ENCODE measurements around the gene KRTAP10-2. TPM values are rescaled to one million over a fixed set of nuclear protein-coding genes. Genes with fewer than 3 reads are reported as not detected.
"Not testable (repeated sequence)": the region's sequence is repeated elsewhere in the genome, so short reads cannot be mapped to it uniquely, and the experiment has no call there.

Gene KRTAP10-2
- total and polyA plus RNA-seq, 2 of the 4 experiments (the other 2 are of a cell fraction) = not detected

- H2BK120ac ChIP-seq (ENCODE audit: low read depth, low read length); H3K56ac ChIP-seq (ENCODE audit: extremely low read depth, insufficient read depth, low read length); H3K4me1 ChIP-seq (ENCODE audit: control insufficient read depth, insufficient read depth, low read length); DNase-seq; H3K9me3 ChIP-seq (ENCODE audit: control insufficient read depth, insufficient read depth, low read length); H2BK5ac ChIP-seq (ENCODE audit: low read depth, low read length, poor library complexity, severe bottlenecking); H2AK5ac ChIP-seq (ENCODE audit: low read depth, low read length); H3K18ac ChIP-seq (ENCODE audit: low read depth, low read length); POLR2A ChIA-PET (ENCODE audit: unreplicated experiment); ATAC-seq (ENCODE audit: low read depth); H3K36me3 ChIP-seq (ENCODE audit: control insufficient read depth, insufficient read depth, low read length); in situ Hi-C loops (cut with MboI; ENCODE audit: low sequenced_read_pairs); H3K79me1 ChIP-seq (ENCODE audit: low read depth in 1 of 2, low read length in 2 of 2); H2BK15ac ChIP-seq (ENCODE audit: low read depth, low read length); H4K5ac ChIP-seq (ENCODE audit: low read depth, low read length); dilution Hi-C loops (cut with HindIII; ENCODE audit: low sequenced_read_pairs, unreplicated experiment); H3K23ac ChIP-seq (ENCODE audit: low read depth, low read length); BruUV-seq (replicated peaks); H3K27me3 ChIP-seq (ENCODE audit: control insufficient read depth, insufficient read depth, low read length); H3K14ac ChIP-seq (replicated peaks; ENCODE audit: low read depth, low read length); H3K9me1 ChIP-seq (ENCODE audit: insufficient read depth, low read length); H4K20me1 ChIP-seq (ENCODE audit: insufficient read depth, low read length); H3K9ac ChIP-seq (ENCODE audit: low read depth, low read length); H3K4ac ChIP-seq (ENCODE audit: low read depth, low read length); H4K8ac ChIP-seq (ENCODE audit: low read depth in 2 of 2, low read length in 2 of 2); intact Hi-C loops (cut with micrococcal nuclease); H2BK20ac ChIP-seq (ENCODE audit: low read depth, low read length); H3K4me2 ChIP-seq (ENCODE audit: low read depth, low read length); H4K91ac ChIP-seq (ENCODE audit: insufficient read depth, low read depth, low read length); H3K4me3 ChIP-seq (ENCODE audit: insufficient read depth, low read depth, low read length); H2AFZ ChIP-seq (replicated peaks; ENCODE audit: low read length, poor library complexity); H3K27ac ChIP-seq (ENCODE audit: insufficient read depth, low read length); CTCF ChIA-PET; H2AK9ac ChIP-seq (replicated peaks; ENCODE audit: low read depth, low read length, poor library complexity): not testable (repeated sequence)
- WGBS, 2 experiments (ENCODE audit: extremely low coverage in 2 of 2, insufficient read length in 1 of 2) = no CpG with 5 or more reads among the region's 4 CpGs
Measured at GRCh38 chr21:44591801-44592130, 40.5 kb upstream of the KRTAP10-2 start.

GRCh38 chr21:44590897-44591800, 39.8 kb upstream of the KRTAP10-2 start:
- ATAC-seq (ENCODE audit: low read depth); H2BK5ac ChIP-seq (ENCODE audit: low read depth, low read length, poor library complexity, severe bottlenecking); BruUV-seq (replicated peaks); H2BK15ac ChIP-seq (ENCODE audit: low read depth, low read length); H3K4me2 ChIP-seq (ENCODE audit: low read depth, low read length); in situ Hi-C loops (cut with MboI; ENCODE audit: low sequenced_read_pairs); H3K79me1 ChIP-seq (ENCODE audit: low read depth in 1 of 2, low read length in 2 of 2); H4K91ac ChIP-seq (ENCODE audit: insufficient read depth, low read depth, low read length); H3K36me3 ChIP-seq (ENCODE audit: control insufficient read depth, insufficient read depth, low read length); H2AK9ac ChIP-seq (replicated peaks; ENCODE audit: low read depth, low read length, poor library complexity); H2AK5ac ChIP-seq (ENCODE audit: low read depth, low read length); H3K4me3 ChIP-seq (ENCODE audit: insufficient read depth, low read depth, low read length); H3K4me1 ChIP-seq (ENCODE audit: control insufficient read depth, insufficient read depth, low read length); H3K27me3 ChIP-seq (ENCODE audit: control insufficient read depth, insufficient read depth, low read length); H3K18ac ChIP-seq (ENCODE audit: low read depth, low read length); dilution Hi-C loops (cut with HindIII; ENCODE audit: low sequenced_read_pairs, unreplicated experiment); H4K8ac ChIP-seq (ENCODE audit: low read depth in 2 of 2, low read length in 2 of 2); H2AFZ ChIP-seq (replicated peaks; ENCODE audit: low read length, poor library complexity); H3K4ac ChIP-seq (ENCODE audit: low read depth, low read length); H3K9me3 ChIP-seq (ENCODE audit: control insufficient read depth, insufficient read depth, low read length); H2BK20ac ChIP-seq (ENCODE audit: low read depth, low read length); DNase-seq; H3K56ac ChIP-seq (ENCODE audit: extremely low read depth, insufficient read depth, low read length); H3K14ac ChIP-seq (replicated peaks; ENCODE audit: low read depth, low read length); H2BK120ac ChIP-seq (ENCODE audit: low read depth, low read length); H3K9me1 ChIP-seq (ENCODE audit: insufficient read depth, low read length); intact Hi-C loops (cut with micrococcal nuclease); H3K23ac ChIP-seq (ENCODE audit: low read depth, low read length); H4K20me1 ChIP-seq (ENCODE audit: insufficient read depth, low read length); H4K5ac ChIP-seq (ENCODE audit: low read depth, low read length); POLR2A ChIA-PET (ENCODE audit: unreplicated experiment); H3K27ac ChIP-seq (ENCODE audit: insufficient read depth, low read length); H3K9ac ChIP-seq (ENCODE audit: low read depth, low read length); CTCF ChIA-PET: not testable (repeated sequence)
- 67% methylated on average over 3 of the region's 19 CpGs; no CpG with 5 or more reads in 1 of the 2 experiments for WGBS, 2 experiments (ENCODE audit: extremely low coverage in 2 of 2, insufficient read length in 1 of 2)

Measured in IMR-90 (cell line).